Measurements from ENCODE around the gene GAS6. TPM values are rescaled to one million over a fixed set of nuclear protein-coding genes. Genes with fewer than 3 reads are reported as not detected.
"Not testable (repeated sequence)": the region's sequence is repeated elsewhere in the genome, so short reads cannot be mapped to it uniquely, and the experiment has no call there.

GAS6 gene
- total RNA-seq, 1 donor from 2014 or later: 0.62 TPM

DNA sequence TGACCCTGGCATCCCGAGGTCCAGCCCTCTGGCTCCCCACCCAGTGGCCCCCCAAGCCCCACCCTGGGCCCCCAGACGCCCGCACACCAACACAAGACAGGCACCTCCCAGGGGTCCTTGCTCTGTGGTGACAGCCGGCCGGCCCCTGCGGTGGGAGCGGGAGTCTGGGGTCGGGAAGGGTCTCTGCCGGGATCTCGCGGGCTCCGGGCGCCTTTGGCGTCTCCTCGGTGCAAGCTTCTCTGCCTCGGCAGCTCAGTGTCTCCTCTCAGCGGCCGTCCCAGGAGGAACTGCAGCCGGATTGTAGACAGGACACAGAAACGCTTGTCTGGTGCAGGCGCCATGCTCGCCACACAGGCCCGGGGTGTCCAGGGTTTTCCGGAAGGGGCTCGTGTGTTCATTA lies 61.1 kb downstream of the GAS6 start:
- H3K9me3 Mint-ChIP-seq: no peaks in the 10 kb centered on the region
- H3K36me3 Mint-ChIP-seq (ENCODE audit: low read depth): no peaks in the 10 kb centered on the region
- no peaks in the 10 kb centered on the region for H3K27me3 Mint-ChIP-seq (ENCODE audit: insufficient read depth)
- no peak overlapping the region for H3K4me3 Mint-ChIP-seq
- H3K27ac Mint-ChIP-seq: no peak overlapping the region
- no peak for DNase-seq (ENCODE audit: low spot score)
- intact Hi-C loops (cut with micrococcal nuclease): no loop called here
- H3K4me1 Mint-ChIP-seq (ENCODE audit: low read depth): no peaks in the 10 kb centered on the region

DNA sequence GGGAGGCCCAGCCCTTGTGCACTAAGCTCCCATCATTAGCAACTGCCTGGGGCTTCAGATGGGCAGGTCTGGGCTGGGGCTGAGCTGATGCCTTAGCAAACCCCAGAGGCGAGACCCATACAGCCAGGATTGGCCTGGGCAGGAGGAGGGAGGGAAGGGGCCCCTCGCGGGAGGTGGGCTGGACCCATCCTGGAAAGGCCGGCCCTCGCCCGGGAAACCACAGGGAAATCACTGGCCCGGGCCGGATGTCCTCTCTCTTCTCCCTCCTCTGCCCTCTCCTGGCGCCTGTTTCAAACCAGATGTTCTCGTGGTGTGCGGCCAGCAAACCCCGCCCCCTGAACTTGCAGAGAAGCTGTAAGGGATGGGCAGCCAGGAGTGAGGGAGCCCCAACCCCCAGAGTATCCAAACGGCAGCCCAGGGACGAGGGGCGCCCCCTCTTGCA lies 61.8 kb downstream of the GAS6 start:
- intact Hi-C loops (cut with micrococcal nuclease): no loop called here
- no peak for DNase-seq (ENCODE audit: low spot score)
- no peaks in the 10 kb centered on the region for H3K4me1 Mint-ChIP-seq (ENCODE audit: low read depth)
- H3K27ac Mint-ChIP-seq: no peak overlapping the region
- no peaks in the 10 kb centered on the region for H3K36me3 Mint-ChIP-seq (ENCODE audit: low read depth)
- H3K9me3 Mint-ChIP-seq: no peaks in the 10 kb centered on the region
- H3K27me3 Mint-ChIP-seq (ENCODE audit: insufficient read depth): no peaks in the 10 kb centered on the region
- no peak overlapping the region for H3K4me3 Mint-ChIP-seq

DNA sequence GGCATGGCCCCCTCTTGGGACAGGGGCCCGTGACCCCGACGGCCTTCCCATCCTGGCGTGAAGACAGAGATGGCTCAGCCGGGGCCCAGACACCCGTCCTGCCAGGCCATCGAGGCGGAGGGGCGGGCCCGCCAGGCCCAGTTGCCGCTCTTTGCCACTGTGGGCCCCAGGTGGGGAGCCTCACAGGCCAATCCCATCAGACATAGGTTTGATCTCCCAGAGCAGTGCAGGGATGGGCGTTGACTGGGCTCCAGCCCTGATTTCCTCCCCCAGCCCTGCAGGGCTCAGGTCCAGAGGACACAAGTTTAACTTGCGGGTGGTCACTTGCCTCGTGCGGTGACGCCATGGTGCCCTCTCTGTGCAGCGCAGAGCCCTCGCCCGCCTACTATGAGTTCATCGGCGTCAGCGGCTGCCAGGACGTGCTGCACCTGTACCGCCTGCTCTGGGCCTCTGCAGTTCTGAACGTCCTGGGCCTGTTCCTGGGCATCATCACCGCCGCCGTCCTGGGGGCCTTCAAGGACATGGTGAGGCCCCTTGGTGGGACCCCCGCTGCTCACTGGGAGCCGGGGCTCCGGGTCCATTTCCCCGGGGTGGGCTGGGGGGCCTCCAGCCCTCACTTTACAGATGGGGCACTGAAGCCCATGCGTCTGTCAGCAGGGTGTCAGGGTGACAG lies 62.5 kb downstream of the GAS6 start:
- Mint-ChIP-seq H3K9me3 (no peaks in the 10 kb centered on the region), H3K27ac (no peak overlapping the region), H3K4me3 (no peak overlapping the region), H3K27me3 (ENCODE audit: insufficient read depth) (no peaks in the 10 kb centered on the region), H3K4me1 (ENCODE audit: low read depth) (no peaks in the 10 kb centered on the region), H3K36me3 (ENCODE audit: low read depth) (no peaks in the 10 kb centered on the region)
- DNase-seq (ENCODE audit: low spot score): no peak
- intact Hi-C loops (cut with micrococcal nuclease): no loop called here

DNA sequence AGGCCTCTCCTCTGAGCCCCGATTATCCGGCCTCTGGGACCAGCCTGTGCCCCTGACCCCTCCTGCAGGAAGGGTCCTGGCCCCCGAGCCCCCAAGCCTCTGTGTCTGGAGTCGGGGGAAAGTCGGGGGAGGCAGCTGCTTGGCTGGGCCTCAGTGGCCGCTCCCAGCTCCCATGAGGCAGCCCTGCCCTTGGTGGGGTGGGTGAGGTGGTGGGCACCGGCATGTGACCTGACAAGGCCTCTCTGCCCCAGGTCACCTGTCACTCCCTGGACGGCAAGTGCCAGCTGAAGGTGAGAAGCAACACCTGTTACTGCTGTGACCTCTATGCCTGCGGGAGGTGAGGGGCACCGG lies 63.3 kb downstream of the GAS6 start:
- Mint-ChIP-seq H3K4me1 (ENCODE audit: low read depth) (no peaks in the 10 kb centered on the region), H3K36me3 (ENCODE audit: low read depth) (no peaks in the 10 kb centered on the region), H3K27me3 (ENCODE audit: insufficient read depth) (no peaks in the 10 kb centered on the region), H3K27ac (no peak overlapping the region), H3K9me3 (no peaks in the 10 kb centered on the region), H3K4me3 (no peak overlapping the region)
- intact Hi-C loops (cut with micrococcal nuclease): no loop called here
- no peak for DNase-seq (ENCODE audit: low spot score)

DNA sequence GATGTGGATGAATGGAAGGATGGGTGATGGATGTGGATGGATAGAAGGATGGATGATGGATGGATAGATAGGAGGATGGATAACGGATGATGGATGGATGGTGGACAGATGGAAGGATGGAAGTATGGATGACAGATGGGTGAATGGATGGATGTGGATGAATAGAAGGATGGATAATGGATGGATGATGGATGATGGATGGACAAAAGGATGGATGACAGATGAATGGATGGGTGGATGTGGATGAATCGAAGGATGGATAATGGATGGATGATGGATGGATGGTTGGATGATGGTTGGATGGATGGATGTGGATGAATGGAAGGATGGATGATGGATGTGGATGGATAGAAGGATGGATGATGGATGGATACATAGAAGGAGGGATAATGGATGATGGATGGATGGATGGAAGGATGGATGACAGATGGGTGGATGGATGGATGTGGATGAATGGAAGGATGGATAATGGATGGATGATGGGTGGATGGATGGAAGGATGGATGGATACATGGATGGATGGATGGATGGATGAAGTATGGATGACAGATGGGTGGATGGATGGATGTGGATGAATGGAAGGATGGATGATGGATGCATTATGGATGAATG lies 65.6 kb downstream of the GAS6 start:
- no peaks in the 10 kb centered on the region for H3K36me3 Mint-ChIP-seq (ENCODE audit: low read depth)
- no peak overlapping the region for H3K27ac Mint-ChIP-seq
- no peaks in the 10 kb centered on the region for H3K9me3 Mint-ChIP-seq
- H3K27me3 Mint-ChIP-seq (ENCODE audit: insufficient read depth): no peaks in the 10 kb centered on the region
- no peak overlapping the region for H3K4me3 Mint-ChIP-seq
- intact Hi-C loops (cut with micrococcal nuclease): no loop called here
- no peaks in the 10 kb centered on the region for H3K4me1 Mint-ChIP-seq (ENCODE audit: low read depth)
- no peak for DNase-seq (ENCODE audit: low spot score)

DNA sequence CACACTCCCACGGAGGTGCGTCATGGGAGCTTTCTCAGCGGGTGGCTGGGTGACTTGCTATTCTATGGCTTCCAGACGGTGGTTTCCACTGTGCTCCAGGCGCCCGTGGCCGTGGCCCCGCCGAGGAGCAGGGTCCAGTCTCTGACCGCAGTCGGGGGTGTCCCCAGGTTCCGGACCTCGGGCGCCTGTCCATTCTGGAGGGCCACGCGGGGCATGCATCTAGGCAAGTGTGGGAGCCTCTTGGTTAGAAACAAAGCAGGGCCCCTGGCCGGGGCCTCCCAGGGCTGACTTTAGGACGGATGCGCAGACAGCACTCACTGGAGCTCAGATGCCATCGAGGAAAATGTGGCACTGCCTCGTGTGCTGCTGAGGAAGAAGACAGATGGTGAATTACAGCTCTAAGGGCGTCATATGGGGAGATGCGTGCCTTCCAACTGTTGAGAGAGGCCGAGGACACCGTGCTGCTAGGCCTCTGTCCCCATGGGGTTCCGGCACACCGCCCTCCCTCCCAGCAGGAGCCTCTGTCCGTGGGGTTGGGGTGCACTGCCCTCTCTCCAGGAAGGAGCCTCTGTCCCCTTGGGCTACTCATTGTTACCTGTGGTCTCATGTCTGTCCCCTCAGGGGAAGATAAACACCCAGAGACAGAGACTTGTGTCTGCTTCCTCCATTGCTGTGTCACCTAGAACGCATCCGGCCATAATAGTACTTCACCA lies 66.8 kb downstream of the GAS6 start:
- H3K27me3 Mint-ChIP-seq (ENCODE audit: insufficient read depth): no peaks in the 10 kb centered on the region
- DNase-seq (ENCODE audit: low spot score): no peak
- H3K9me3 Mint-ChIP-seq: no peaks in the 10 kb centered on the region
- no peaks in the 10 kb centered on the region for H3K36me3 Mint-ChIP-seq (ENCODE audit: low read depth)
- H3K27ac Mint-ChIP-seq: no peak overlapping the region
- no peak overlapping the region for H3K4me3 Mint-ChIP-seq
- H3K4me1 Mint-ChIP-seq (ENCODE audit: low read depth): no peaks in the 10 kb centered on the region
- intact Hi-C loops (cut with micrococcal nuclease): no loop called here

DNA sequence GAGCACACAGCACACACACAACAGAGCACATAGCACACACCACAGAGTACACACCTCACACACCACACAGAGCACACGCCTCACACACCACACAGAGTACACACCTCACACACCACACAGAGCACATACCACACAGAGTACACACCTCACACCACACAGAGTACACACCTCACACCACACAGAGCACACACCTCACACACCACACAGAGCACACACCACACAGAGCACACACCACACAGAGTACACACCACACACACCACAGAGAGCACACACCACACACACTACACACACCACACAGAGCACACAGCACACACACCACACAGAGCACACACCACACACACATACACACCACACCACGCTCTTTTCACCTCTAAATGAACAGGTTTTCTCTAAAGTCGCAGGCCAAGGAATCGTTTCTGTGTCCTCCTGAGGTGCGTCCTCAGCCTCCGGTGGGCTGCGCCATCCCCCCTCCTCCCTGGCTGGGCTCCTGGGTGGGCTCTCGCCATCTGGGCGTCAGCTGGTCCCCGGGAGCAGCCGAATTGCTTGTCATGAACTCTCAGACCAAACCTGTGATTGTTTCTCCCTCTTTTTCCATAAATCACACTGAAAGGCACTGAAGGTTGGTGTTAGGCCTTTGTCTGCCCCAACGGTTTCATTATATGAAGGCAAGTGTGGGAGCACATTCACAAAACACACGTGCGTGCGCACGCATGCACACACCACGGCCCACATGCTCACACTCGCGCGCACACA lies 67.5 kb downstream of the GAS6 start:
- H3K9me3 Mint-ChIP-seq: no peaks in the 10 kb centered on the region
- intact Hi-C loops (cut with micrococcal nuclease): no loop called here
- no peaks in the 10 kb centered on the region for H3K36me3 Mint-ChIP-seq (ENCODE audit: low read depth)
- H3K27ac Mint-ChIP-seq: no peak overlapping the region
- no peaks in the 10 kb centered on the region for H3K4me1 Mint-ChIP-seq (ENCODE audit: low read depth)
- H3K27me3 Mint-ChIP-seq (ENCODE audit: insufficient read depth): no peaks in the 10 kb centered on the region
- no peak for DNase-seq (ENCODE audit: low spot score)
- H3K4me3 Mint-ChIP-seq: no peak overlapping the region

DNA sequence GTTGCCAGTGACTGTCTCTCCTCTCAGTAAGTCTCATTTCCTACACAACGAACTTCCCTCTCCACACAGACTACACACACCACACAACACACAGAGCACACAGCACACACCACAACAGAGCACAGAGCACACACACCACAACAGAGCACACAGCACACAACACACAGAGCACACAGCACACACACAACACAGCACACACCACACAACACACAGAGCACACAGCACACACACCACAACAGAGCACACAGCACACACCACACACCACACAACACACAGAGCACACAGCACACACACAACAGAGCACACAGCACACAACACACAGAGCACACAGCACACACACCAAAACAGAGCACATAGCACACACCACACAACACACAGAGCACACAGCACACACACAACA lies 68.5 kb downstream of the GAS6 start:
- H3K27ac Mint-ChIP-seq; intact Hi-C loops (cut with micrococcal nuclease); DNase-seq (ENCODE audit: low spot score); H3K4me3 Mint-ChIP-seq; H3K27me3 Mint-ChIP-seq (ENCODE audit: insufficient read depth); H3K4me1 Mint-ChIP-seq (ENCODE audit: low read depth); H3K9me3 Mint-ChIP-seq; H3K36me3 Mint-ChIP-seq (ENCODE audit: low read depth): not testable (repeated sequence)

DNA sequence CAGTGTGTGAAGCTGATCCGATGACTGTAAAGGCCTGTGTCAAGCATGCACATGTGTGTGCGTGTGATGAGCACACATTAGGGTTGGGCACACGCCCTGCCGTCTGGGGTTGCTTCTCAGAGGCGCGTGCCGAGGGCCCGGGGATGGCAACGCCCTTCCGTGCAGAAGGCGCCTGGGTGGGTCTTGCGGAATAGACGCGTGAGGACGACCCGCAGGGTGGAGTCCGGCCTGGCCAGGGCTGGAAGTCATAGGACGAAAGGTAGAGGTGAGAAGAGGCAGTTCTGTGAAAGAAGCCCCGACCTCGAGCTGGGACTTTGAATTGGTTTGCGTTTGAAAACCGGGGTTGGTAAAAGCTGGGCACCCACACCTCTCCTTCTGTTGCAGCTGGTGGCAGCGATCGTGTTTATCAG lies 69.1 kb downstream of the GAS6 start:
- Mint-ChIP-seq H3K4me1 (ENCODE audit: low read depth) (no peaks in the 10 kb centered on the region), H3K27ac (no peak overlapping the region), H3K9me3 (no peaks in the 10 kb centered on the region), H3K4me3 (no peak overlapping the region), H3K27me3 (ENCODE audit: insufficient read depth) (no peaks in the 10 kb centered on the region), H3K36me3 (ENCODE audit: low read depth) (no peaks in the 10 kb centered on the region)
- intact Hi-C loops (cut with micrococcal nuclease): no loop called here
- DNase-seq (ENCODE audit: low spot score): no peak

DNA sequence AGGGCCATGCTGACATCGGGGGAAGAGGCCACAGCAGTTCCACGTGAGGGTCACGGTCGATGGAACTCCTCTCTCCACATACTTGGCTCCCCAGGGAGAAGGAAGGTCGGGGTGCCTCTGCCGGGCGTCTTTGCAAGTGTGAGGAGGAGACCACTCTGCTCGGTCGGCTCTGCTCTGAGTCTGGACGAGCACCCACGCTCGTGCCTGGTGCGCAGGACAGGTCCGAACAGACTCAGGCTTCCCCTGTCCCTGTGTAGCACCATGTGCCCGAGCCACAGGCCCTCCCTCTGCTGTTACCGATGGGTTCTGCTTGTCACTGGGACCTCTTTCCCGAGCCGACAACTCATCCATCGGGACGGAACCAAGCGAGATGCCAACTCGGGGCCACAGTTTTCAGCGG lies 69.8 kb downstream of the GAS6 start:
- Mint-ChIP-seq H3K36me3 (ENCODE audit: low read depth) (no peaks in the 10 kb centered on the region), H3K4me1 (ENCODE audit: low read depth) (no peaks in the 10 kb centered on the region), H3K27ac (no peak overlapping the region), H3K9me3 (no peaks in the 10 kb centered on the region), H3K4me3 (no peak overlapping the region), H3K27me3 (ENCODE audit: insufficient read depth) (no peaks in the 10 kb centered on the region)
- DNase-seq (ENCODE audit: low spot score): no peak
- intact Hi-C loops (cut with micrococcal nuclease): no loop called here

DNA sequence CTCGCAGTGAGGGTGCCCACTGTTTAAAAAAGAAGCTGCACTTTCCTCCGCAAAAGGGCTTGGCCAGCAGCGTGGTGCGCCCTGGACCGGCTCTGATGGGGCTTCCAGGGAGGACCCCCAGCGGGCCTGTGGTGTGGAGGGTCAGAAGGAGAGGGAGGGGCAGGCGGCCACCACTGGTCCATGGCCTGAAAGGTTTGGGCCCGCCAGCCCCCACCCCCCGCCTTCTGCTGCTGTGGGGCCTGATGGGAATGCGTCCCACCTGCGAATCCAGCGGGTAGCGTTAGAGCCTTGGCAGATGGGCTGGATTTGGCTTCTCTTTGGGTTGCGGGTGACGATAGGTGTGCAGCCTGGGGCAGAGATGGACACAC lies 70.2 kb downstream of the GAS6 start:
- H3K36me3 Mint-ChIP-seq (ENCODE audit: low read depth): no peaks in the 10 kb centered on the region
- intact Hi-C loops (cut with micrococcal nuclease): no loop called here
- no peak overlapping the region for H3K27ac Mint-ChIP-seq
- H3K4me3 Mint-ChIP-seq: no peak overlapping the region
- DNase-seq (ENCODE audit: low spot score): no peak
- H3K27me3 Mint-ChIP-seq (ENCODE audit: insufficient read depth): no peaks in the 10 kb centered on the region
- no peaks in the 10 kb centered on the region for H3K4me1 Mint-ChIP-seq (ENCODE audit: low read depth)
- no peaks in the 10 kb centered on the region for H3K9me3 Mint-ChIP-seq

DNA sequence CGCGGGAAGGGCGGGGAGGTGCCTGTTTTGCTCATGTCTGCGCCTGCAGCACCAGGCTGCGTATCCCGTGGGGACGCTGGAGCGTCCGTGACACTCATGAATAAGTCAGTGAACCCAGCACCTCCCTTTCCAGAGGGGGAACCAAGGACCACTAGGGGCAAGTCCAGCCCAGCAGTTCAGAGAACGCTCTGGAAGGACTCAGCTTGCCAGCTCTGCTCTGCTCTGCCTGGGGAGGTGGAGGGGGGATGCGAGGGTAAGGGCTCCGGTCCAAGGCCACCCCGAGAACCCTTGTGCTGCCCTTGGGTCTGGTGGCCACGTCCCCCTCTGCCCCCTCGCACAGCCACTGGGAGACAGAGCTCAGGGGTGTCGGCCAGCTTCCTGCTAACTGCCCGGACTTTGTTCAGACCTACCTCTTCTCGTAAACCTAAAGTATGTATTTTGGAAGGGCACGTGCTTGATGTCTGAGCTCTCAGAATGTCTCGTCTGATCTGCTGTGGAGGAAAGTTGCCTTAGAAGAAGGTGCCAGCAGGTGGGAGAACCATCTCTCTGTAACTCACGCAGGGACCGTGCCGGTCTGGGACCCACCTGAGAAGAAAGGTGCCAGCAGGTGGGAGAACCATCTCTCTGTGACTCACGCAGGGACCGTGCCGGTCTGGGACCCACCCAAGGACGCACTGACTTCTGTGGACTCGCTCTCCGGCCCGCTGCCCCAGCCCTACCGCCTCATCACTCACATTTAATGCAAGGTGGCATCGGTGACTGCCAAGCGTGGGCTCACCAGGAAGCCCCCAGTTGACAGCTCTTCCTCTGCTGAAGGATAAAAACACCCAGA lies 70.8 kb downstream of the GAS6 start:
- Mint-ChIP-seq H3K27me3 (ENCODE audit: insufficient read depth) (no peaks in the 10 kb centered on the region), H3K4me3 (no peak overlapping the region), H3K4me1 (ENCODE audit: low read depth) (no peaks in the 10 kb centered on the region), H3K27ac (no peak overlapping the region), H3K36me3 (ENCODE audit: low read depth) (no peaks in the 10 kb centered on the region), H3K9me3 (no peaks in the 10 kb centered on the region)
- intact Hi-C loops (cut with micrococcal nuclease): no loop called here
- DNase-seq (ENCODE audit: low spot score): no peak
